ACHN (cell line): ENCODE results near the gene IGLL5.
"Not testable (repeated sequence)": the region's sequence is repeated elsewhere in the genome, so short reads cannot be mapped to it uniquely, and the experiment has no call there.

Experiments
- DNase-seq: peaks from one replicate; pipeline ENCODE4 v3.0.0-alpha.2; 2015
- in situ Hi-C: cut with HindIII; loops from 2 replicates; pipeline ENCODE4 v1.10.0; 2017; ENCODE audit warnings: low sequenced_read_pairs, low pct_ligation_motif_present, low pct_unique_long_range_greater_than_20kb

The IGLL5 gene

GRCh38 chr22:22920910-22921550 is 33.4 kb downstream of the IGLL5 start:
- in situ Hi-C loops: no loop called here
- no peak for DNase-seq

DNA sequence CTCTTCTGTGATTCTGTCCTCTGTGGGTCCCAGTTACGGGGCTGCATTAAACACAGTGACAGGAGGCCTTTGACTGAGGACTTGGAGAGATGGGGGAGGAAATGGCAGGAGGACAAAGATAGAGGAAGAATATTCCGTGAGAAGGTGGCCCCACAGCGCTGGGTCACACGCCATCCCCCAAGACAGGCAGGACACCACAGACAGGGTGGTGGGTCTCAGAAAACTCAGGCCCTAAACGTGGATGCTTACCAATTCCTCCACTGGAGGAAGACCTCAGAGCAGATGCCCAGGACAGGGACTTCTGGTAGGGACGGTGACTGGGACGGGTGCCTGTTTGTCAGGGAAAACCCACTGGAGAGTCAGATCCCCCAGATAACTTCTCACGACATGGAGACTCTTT is 34.0 kb downstream of the IGLL5 start:
- in situ Hi-C loops: no loop called here
- no peak for DNase-seq

DNA sequence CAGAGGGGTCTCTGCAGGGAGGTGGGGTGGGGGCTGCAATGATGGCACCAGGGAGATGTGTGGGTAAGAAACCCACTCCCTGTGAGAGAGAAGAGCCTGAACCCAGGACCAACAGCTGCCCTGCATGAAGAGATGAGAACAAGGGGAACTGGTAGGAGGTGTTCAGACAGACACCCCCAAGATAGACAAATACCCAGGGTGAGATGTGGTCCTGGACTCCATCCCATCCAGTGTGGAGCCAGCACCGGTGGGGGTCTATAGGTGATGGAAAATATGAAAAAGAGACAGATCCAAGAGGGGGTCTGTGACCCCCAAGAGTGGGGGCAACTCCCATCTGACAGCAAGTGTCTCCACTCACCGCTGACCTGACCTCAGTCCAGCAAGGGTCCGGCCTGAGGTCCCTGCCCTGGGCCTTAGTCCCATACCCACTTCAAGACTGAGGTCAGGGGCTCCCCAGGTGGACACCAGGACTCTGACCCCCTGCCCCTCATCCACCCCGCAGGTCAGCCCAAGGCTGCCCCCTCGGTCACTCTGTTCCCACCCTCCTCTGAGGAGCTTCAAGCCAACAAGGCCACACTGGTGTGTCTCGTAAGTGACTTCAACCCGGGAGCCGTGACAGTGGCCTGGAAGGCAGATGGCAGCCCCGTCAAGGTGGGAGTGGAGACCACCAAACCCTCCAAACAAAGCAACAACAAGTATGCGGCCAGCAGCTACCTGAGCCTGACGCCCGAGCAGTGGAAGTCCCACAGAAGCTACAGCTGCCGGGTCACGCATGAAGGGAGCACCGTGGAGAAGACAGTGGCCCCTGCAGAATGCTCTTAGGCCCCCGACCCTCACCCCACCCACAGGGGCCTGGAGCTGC is 34.7 kb downstream of the IGLL5 start:
- in situ Hi-C loops, DNase-seq: not testable (repeated sequence)

DNA sequence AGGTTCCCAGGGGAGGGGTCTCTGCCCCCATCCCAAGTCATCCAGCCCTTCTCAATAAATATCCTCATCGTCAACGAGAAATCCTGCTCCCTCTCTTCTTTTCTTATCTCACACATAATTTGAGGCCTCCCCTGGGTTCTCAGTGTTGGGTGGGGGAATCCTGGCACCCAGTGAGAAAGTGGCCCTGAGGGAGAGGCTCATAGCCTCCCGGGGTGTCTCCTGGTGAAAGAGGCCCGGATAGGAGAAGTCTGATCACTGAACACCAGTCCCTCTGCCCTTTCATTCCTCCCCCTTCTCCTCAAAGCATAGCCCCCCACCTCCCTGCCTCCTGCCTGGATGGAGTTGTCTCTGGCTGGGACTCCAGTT is 35.3 kb downstream of the IGLL5 start:
- in situ Hi-C loops: no loop called here

DNA sequence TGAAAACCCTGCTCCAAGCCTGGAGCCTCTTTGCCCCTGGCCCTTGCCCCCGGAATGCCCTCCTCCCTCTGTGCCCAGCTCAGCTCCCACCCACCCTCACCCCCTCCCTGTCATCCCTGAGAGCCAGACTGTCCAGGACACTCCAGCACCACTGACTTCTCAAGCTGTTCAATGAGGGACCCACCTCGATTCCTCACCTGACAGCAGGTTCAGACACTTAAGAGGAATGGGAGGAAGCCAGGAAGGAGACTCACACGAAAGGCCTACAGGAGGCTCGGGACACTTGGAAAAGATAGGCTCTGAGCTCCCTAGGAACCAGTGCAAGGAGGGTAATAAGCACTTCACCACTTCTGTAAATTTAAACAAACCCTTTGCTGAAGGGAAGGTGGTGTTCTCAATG is 35.8 kb downstream of the IGLL5 start:
- DNase-seq: no peak
- in situ Hi-C loops: no loop called here

More for the DNA sequence above, 35.3 kb downstream of the IGLL5 start:
- DNase-seq: no peak

GRCh38 chr22:22923930-22924329 is 36.3 kb downstream of the IGLL5 start:
- in situ Hi-C loops: no loop called here
- no peak for DNase-seq

GRCh38 chr22:22924369-22925145 is 36.9 kb downstream of the IGLL5 start:
- in situ Hi-C loops: no loop called here
- DNase-seq: no peak

GRCh38 chr22:22925146-22925804 is 37.7 kb downstream of the IGLL5 start:
- no peak for DNase-seq
- in situ Hi-C loops: no loop called here

GRCh38 chr22:22925805-22926369 is 38.3 kb downstream of the IGLL5 start:
- in situ Hi-C loops: no loop called here
- no peak for DNase-seq

- DNase-seq: no peak
- in situ Hi-C loops: no loop called here
Measured at GRCh38 chr22:22926370-22927195, 39.0 kb downstream of the IGLL5 start.

DNA sequence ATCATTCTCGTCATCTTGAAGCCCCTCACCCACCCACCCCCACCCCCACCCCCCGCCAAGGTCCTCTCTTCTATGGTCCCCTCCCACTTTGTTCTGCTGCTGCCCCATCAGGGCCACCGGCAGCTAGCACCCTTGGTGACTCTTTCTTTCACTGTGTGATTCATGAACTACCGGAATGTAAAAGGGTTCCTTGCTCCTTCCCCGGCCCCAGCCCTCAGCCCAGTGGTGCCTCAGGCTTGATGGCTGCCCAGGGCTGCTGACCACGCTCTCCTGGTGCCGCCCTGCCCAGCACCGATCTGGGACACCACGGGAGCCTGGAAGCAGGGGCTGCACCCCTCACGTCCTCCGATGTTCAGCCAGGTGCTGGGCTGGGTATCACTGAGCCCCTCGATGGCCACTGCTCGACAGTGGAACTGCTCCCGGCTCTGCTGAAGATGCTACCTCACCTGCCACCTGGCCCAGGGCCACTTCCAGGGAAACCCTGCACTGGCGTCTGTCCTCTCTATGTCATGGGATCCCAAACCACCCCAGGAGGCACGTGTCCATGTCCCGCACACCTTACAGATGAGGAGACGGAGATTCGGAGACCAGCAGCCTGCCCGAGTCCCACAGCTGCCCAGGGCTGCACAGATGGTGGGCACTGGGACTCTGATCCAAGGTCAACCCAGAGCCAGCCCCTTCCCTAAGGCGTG is 39.7 kb downstream of the IGLL5 start:
- no peak for DNase-seq
- in situ Hi-C loops: no loop called here

DNA sequence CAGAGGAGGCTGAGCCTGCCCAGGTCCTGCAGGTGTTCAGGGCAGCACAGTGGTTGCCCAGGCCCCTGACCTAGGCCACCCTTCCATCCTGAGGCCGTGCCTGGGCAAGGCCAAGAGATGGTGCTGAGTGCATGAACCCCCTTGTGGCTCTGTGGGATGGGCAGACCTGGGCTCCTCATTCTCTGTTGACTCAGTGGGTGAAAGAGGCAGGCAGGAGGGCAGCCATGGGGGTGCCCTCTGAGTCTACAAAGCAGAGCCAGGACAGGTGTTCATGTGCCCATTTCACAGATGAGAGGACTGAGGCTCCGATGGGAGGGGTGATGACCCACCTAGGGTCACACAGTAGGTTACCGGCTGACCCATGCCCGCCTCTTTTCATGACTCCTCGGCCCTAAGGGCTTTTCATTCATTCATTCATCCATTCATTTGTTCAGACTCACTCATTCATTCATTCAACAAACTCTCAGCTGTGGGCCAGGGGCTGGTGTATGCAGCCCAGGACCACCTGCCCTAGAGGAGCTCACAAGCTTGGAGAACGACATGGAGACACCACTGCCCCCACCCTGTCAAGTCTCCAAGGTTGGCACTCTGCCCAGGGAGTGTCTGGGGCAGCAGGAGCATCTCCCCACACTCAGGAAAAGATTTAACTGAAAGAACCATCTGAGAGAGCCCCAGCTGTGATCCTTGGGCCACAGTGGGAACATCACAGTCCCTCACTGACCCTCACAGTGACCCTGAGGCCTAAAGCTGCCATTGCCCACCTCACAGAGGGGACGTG is 40.5 kb downstream of the IGLL5 start:
- no peak for DNase-seq
- in situ Hi-C loops: no loop called here

GRCh38 chr22:22928666-22929380 is 41.2 kb downstream of the IGLL5 start:
- in situ Hi-C loops: no loop called here
- no peak for DNase-seq

DNA sequence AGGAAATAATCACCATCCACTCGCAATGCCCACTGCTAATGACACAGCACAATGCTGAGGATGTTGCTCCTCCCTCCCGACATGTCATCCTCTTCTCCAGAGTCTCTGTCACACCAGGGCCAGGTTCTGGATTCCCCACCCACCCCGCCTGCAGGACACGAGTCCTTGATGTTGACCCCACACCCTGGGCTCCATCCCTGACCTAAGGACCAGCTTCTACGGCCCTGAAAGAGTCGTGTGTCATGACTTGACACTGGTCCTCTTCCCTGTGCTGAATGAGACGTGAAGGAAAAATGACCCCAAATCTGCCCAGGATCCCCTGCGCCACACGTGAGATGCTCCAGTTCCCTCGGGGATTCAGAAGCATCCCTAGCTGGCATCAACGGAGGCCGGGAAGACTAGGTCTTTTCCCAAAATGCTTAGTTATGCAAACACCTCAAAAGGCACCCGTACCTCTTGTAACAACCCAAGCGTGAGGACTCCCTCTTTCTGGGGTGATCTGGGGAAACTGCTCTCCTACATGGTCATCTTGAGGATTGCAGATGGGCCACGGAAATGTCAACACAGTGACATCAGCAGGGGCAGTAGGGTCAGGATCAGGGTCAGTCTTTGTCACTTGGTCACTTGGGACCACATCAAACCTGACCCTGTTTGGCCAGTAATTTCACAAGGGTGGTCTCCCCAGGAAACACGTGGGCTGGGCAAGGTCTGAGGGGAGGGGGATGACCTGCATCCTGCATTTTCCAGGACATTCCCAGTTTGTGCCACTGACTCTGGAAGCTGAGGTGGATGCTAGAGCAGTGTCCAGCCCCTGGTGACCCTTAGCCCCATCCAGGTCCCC is 42.0 kb downstream of the IGLL5 start:
- no peak for DNase-seq

GRCh38 chr22:22930222-22930497 is 42.5 kb downstream of the IGLL5 start:
- in situ Hi-C loops: no loop called here
- DNase-seq: no peak

More for the DNA sequence above, 42.0 kb downstream of the IGLL5 start:
- in situ Hi-C loops: no loop called here
